ENCODE results near the gene NPY2R.

Gene NPY2R, protein sequence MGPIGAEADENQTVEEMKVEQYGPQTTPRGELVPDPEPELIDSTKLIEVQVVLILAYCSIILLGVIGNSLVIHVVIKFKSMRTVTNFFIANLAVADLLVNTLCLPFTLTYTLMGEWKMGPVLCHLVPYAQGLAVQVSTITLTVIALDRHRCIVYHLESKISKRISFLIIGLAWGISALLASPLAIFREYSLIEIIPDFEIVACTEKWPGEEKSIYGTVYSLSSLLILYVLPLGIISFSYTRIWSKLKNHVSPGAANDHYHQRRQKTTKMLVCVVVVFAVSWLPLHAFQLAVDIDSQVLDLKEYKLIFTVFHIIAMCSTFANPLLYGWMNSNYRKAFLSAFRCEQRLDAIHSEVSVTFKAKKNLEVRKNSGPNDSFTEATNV

GRCh38 chr4:155208258-155209054 lies at the start of gene NPY2R:
NPY2R (plus strand) TSS chr4:155208636; CDS start chr4:155213940, 5,304 bp downstream.
- no peak for DNase-seq

- DNase-seq: no peak
Observed at GRCh38 chr4:155161357-155161756, 47.1 kb upstream of the NPY2R start.

DNA sequence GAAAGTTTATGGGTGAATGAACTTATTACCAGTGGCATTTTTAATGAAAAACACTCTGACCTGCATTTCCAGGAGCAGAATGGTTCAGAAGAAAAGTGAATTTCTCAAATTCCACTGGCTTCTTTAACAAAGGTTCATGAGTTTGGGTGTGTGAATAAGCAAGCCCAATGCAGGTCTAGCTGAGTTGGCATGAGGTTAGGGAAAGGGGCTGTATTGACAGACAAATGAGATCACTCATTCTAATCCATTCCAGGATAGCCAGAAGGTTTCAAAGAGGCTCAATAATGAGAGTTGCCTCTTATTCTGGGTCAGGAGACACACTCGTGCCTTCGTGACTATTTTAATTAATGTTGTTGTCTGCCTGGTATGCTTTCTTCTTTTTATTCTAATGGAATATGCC lies 43.7 kb upstream of the NPY2R start:
- DNase-seq: no peak

- DNase-seq: no peak
Observed at GRCh38 chr4:155170569-155170968, 37.9 kb upstream of the NPY2R start.

DNA sequence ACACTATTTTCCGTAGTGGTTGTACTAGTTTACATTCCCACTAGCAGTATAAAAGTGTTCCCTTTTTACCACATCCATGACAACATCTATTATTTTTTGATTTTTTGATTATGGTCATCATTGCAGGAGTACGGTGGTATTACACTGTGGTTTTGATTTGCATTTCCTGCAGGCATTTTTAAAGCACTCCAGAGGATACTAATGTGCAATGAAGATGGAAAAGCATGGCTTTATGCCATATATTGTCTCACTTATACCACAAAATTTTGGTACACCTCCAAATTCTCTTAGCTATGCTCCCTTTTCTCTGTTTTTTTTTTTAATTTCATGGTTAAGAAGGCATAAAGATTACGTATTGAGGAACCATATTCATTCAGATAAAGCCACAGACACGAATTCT lies 35.1 kb upstream of the NPY2R start:
- DNase-seq: no peak

- no peak for DNase-seq
Observed at GRCh38 chr4:155174668-155175067, 33.8 kb upstream of the NPY2R start.

GRCh38 chr4:155179216-155179615 lies 29.2 kb upstream of the NPY2R start:
- DNase-seq: no peak

- no peak for DNase-seq
Observed at GRCh38 chr4:155186972-155187371, 21.5 kb upstream of the NPY2R start.

- DNase-seq: no peak
Observed at GRCh38 chr4:155187989-155188388, 20.4 kb upstream of the NPY2R start.

- no peak for DNase-seq
Observed at GRCh38 chr4:155190099-155190498, 18.3 kb upstream of the NPY2R start.

DNA sequence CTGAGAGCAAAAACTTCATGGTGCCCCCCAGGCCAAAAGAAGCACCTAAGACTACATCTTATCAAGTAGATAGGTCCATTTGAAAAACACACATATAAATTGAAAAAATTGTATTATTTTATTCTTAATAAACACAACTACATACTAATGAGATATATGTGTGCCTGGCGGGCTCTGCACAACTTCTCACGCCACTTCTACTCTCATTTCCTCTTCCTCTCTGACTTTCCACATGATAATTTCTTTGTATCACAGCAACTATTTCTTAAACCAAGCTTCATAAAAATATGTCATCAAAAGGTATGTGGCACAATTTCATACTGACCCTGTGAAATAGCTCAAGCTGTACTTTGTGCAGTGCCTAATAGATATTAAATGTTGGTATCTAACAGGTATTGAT lies 10.7 kb upstream of the NPY2R start:
- no peak for DNase-seq

DNA sequence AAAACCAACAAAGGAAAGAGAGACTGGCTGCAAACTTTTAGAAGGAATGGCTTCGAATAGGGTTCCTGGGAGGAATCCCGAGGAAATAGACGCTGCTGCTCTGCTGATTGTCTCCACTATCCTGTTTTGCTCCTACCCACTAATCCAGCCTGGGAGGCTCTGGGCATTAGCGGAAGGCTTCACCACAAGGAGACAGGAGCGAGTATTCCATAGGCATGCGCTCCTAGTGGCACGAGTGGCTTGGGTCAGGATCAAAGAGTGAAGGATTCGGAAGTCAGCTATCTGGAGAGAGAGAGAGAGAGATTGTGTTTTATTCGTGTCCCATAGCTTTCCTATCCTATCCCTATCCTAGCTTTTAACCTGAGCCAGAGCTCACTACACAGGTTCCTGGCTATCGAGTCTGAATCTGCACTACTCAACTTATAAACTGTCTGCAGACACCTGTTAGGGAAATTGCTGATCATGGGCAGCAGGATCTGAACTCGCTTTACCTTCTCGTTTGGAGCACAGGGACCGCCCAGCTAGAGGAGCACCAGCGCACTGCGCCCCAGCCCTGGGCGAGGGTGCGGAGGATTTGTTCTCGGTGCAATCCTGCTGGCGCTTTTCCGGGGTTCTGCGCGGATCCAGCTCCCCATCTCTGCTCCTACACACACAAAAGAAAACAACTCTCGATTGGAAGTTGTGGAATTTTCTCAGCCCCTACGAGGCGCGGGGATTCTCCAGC lies 740 bp upstream of the NPY2R start:
- DNase-seq: no peak

- DNase-seq: no peak
Observed at GRCh38 chr4:155220025-155220424, 11.6 kb downstream of the NPY2R start.

- DNase-seq: no peak
Observed at GRCh38 chr4:155227131-155227530, 18.7 kb downstream of the NPY2R start.

DNA sequence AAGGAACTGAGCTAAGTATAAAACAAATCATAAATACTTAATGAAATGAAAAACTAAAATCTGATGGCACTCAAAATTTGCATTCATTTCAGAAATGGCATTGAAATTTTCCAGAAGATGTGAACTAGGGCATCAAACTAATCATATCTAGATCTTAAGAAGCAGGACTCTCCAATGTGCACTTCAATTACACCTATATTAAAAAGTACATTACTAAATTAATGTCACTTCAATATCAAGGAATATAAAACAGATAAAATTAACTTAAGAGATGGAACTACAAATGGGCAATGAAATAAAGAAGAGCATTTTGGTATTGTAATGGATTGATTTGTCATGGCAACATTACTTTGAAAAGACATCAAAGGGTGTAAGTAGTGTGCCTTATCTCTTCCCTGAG lies 20.3 kb downstream of the NPY2R start:
- no peak for DNase-seq

GRCh38 chr4:155232432-155232831 lies 24.0 kb downstream of the NPY2R start:
- DNase-seq: no peak

GRCh38 chr4:155234206-155234605 lies 25.8 kb downstream of the NPY2R start:
- no peak for DNase-seq

- no peak for DNase-seq
Observed at GRCh38 chr4:155237567-155237966, 29.1 kb downstream of the NPY2R start.

- DNase-seq: no peak
Observed at GRCh38 chr4:155241225-155241624, 32.8 kb downstream of the NPY2R start.

GRCh38 chr4:155241664-155242063 lies 33.2 kb downstream of the NPY2R start:
- DNase-seq: no peak

DNA sequence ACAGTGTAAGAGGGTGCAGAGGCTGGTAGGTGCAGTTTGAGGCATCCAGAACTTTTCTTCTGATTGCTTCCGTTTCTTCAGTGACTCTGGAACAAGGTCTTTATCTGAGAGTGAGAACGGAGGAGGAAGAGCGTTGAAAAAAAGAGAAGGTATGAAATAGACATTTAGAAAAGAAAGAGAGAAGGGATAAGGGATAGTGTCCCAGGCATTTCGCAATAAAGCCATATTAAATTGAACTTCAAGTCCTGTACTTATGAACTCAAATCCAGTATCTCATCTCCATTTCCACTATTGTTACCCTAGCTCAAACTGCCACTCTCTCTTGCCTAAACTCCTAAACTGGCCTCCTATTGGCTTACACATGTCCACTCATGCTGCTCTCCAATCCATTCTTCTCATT lies 36.7 kb downstream of the NPY2R start:
- DNase-seq: no peak

DNA sequence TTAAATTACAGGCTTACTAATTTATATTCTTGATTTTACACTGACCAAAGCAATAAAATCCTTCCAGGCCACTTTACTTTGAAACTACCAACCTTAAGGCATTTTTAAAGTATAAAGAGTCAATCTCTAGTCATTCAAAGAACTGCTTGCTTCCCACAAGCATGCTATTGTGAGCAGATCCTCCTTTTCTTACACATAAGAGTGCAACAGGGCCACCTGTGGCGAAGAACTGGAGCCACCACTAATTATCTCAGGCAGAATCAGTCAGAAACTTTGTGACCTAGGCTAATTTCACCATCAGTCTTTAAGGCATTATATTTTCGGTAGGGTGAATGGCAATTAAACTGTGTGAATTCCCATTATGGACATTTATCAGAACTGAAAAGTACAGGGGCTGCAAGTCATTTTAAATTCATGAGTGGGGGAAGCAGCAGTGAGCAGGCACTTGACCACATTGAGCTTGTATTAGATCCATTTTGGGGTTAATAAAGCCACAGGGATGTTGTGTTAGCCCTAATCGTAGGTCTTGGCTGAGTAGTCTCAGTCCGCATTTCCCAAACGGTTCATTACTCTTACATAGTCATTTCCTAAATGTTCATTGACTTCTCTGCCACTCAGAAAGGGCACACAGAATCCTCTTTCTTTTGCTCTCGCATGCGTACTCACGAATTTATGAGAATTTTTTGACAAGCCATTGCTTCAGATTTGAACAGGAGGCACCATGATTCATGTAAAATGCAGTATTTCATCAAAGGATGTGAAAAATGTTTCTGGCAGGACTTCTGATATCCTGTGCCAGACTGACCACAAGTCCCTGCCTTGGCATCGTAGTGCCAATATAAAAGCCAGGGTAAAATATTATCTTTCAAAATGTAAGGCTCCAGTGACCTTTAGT lies 39.8 kb downstream of the NPY2R start:
- DNase-seq: no peak

All from inflammatory macrophage treated with lipopolysaccharide for 1 hour (primary cell).